HG03159 (cell line): Measurements from ENCODE around the gene SCN7A.
"Not testable (repeated sequence)": the region's sequence is repeated elsewhere in the genome, so short reads cannot be mapped to it uniquely, and the experiment has no call there.

Source experiments
- ATAC-seq: cut with Tn5 transposase; IDR thresholded peaks from one replicate; pipeline ENCODE4 v1.9.1; 2021; ENCODE audit warnings: mild to moderate bottlenecking, moderate library complexity; ENCODE audit not compliant: unreplicated experiment

Gene SCN7A

DNA sequence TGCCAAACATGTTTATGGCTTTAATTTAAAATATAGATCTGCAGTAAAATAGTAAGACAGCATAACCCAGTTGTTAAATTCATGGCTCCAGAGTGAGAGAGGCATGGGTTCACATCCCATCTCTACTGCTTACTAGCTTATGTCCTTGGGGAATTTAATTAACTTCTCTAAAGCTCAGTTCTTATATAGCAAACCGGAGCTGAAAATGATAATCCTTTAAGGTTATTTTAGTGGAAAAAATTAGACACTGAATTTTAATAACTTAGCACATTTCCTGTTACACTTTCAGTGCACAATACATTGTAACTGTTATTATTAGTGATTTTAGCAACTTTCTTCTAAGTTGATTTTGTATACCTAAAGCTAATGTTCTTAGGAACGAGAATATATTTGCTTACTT, 133.1 kb downstream of the SCN7A start:
- no peak for ATAC-seq

DNA sequence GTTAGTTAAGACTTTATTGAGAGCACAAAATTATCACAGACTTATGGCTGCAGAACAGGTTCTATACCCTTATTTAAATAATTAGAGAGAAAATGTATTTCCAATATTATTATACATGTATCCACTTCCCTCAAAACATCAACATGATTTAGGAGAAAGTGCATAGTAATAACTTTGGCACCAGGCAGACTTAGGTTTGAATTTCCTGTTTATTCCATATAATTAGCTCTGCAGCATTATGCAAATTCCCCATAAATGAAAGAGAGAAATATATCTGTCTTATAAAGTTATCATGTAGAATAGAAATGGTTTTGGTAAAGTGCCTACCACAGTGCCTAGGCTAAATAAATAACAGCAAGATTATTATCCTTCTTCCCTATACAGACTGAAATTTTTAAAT, 133.6 kb downstream of the SCN7A start:
- no peak for ATAC-seq

DNA sequence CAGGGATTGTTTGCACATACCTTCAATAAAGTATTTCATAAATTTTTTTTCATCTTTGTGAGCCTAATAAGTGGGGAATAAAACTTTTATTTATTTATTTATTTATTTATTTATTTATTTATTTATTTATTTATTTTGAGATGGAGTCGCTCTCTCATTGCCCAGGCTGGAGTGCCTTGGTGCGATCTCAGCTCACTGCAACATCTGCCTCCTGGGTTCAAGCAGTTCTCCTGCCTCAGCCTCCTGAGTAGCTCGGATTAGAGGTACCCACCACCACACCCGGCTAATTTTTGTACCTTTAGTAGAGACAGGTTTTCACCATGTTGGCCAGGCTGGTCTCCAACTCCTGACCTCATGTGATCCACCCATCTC, 136.1 kb downstream of the SCN7A start:
- ATAC-seq, result not testable (repeated sequence)

DNA sequence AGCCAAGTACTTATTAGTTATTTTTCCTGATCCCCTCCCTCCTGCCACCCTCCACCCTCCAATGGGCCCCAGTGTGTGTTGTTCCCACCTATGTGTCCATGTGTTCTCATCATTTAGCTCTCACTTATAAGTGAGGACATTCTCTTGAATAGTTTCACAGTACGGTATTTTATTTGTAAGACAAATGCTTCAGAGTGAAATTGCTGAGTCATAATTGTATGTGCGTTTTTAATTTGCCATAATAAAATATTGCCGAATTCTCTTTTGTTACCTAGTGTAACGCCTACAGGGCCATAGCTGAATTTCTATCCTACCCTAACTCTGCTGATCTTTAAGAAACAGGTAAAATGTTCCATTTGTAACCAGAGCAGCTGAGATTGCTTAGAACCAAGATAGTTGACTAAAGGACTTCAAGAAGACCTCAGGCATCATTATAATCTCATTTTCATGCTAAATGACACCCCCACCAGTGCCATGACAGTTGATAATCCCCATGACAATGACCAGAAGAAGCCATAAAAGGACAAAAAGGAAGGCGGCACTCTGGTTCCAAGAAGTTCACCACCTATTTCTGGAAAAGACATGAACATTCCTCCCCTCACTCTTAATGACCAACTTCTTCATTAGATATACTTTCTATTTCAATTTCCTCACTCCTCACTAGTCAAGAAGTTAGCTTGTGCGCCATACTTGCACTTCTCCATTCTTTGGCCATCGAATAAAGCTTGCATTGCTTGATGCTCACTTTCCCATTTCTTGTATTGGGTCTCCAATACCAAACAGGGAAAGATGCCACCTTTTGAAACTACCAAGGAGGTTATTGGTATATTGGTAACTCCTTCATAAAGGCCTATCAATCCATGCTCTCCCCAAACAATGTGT, 136.7 kb downstream of the SCN7A start:
- ATAC-seq, result no peak
